Suprapubic skin (tissue), 4 donors: Measurements from ENCODE around the gene ZFYVE26.

Source experiments
- EP300 ChIP-seq: sonication (generic); formaldehyde crosslinking; IDR thresholded peaks from one replicate; pipeline ENCODE4 v1.6.1; 2017; ENCODE audit warnings: antibody characterized with exemption
- POLR2AphosphoS5 ChIP-seq, 3 donors: sonication (generic); formaldehyde crosslinking; IDR thresholded peaks; one replicate each; pipeline ENCODE4 v1.6.1; 2017; ENCODE audit warnings: antibody characterized with exemption in 3 of 3

DNA sequence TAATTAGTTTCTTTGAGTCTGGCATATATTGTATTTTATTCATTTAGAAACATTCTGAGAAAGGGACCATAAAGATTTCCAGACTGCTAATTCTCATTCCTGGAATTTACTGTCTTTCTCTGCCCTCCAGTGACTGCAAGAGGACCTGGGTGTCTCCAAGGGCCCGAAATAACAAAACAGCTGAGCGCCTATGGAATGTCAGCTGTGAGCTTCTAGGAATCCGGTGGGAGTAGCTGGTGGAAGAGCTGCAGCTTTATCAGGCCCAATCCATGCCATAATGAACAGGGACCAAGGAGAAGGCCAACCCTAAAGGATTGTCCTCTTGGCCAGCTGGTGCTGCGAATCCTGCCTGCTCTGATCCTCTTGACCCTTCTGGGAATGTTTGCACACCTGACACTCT, 82.8 kb downstream of the ZFYVE26 start:
- TF ChIP-seq EP300 = no peak
- TF ChIP-seq POLR2AphosphoS5 (IDR thresholded peaks at IDR 0.05) = no peak
